ENCODE results near the gene MAGI2.

MAGI2 gene

GRCh38 chr7:78052112-78052511 is 1401.4 kb downstream of the MAGI2 start:
- DNase-seq = no peak

GRCh38 chr7:78047800-78048199 is 1405.7 kb downstream of the MAGI2 start:
- DNase-seq = no peak

- no peak for DNase-seq
These were observed 1410.3 kb downstream of the MAGI2 start for GRCh38 chr7:78043159-78043558.

- DNase-seq = no peak
These were observed 1412.0 kb downstream of the MAGI2 start for GRCh38 chr7:78041423-78041822.

- DNase-seq = no peak
These were observed 1413.4 kb downstream of the MAGI2 start for GRCh38 chr7:78039790-78040776.

GRCh38 chr7:78038465-78039080 is 1414.9 kb downstream of the MAGI2 start:
- no peak for DNase-seq

- no peak for DNase-seq
These were observed 1415.9 kb downstream of the MAGI2 start for GRCh38 chr7:78037603-78038002.

GRCh38 chr7:78033410-78033809 is 1420.1 kb downstream of the MAGI2 start:
- no peak for DNase-seq

GRCh38 chr7:78026492-78026891 is 1427.0 kb downstream of the MAGI2 start:
- no peak for DNase-seq

- DNase-seq = no peak
These were observed 1428.9 kb downstream of the MAGI2 start for GRCh38 chr7:78024591-78024990.

GRCh38 chr7:78023191-78023590 is 1430.3 kb downstream of the MAGI2 start:
- no peak for DNase-seq

- no peak for DNase-seq
These were observed 1431.3 kb downstream of the MAGI2 start for GRCh38 chr7:78022165-78022564.

GRCh38 chr7:78020874-78021249 is 1432.6 kb downstream of the MAGI2 start:
- DNase-seq = no peak

- peak; percentile 21 to 64 for DNase-seq
These were observed 1433.2 kb downstream of the MAGI2 start for GRCh38 chr7:78020136-78020873.

- peak; percentile 25 to 64 for DNase-seq
These were observed 1433.9 kb downstream of the MAGI2 start for GRCh38 chr7:78019447-78020135.

GRCh38 chr7:78018641-78019446 is 1434.6 kb downstream of the MAGI2 start:
- DNase-seq = peak; percentile 6 to 49

- DNase-seq = no peak
These were observed 1435.8 kb downstream of the MAGI2 start for GRCh38 chr7:78017591-78018100.

GRCh38 chr7:78015574-78016260 is 1437.8 kb downstream of the MAGI2 start:
- DNase-seq = no peak

GRCh38 chr7:78014401-78014800 is 1439.1 kb downstream of the MAGI2 start:
- no peak for DNase-seq

GRCh38 chr7:78013386-78013785 is 1440.1 kb downstream of the MAGI2 start:
- DNase-seq = no peak

- no peak for DNase-seq
These were observed 1441.8 kb downstream of the MAGI2 start for GRCh38 chr7:78011642-78012041.

Data from NCI-H446 (cell line).